DMS53 treated with DMSO at 0.1 percent for 48 hours (cell line): ENCODE data around the gene JPH4.
A peak's percentile ranks its signal among the peaks of the same experiment; 100 is the strongest.

Experiments used
- DNase-seq: peaks from one replicate; lab custom pipeline; 2025; ENCODE audit not compliant: unreplicated experiment; lab: John Stamatoyannopoulos, UW

Gene JPH4

GRCh38 chr14:23565626-23566025 lies 13.0 kb downstream of the JPH4 start:
- no peak for DNase-seq

GRCh38 chr14:23564876-23565275 lies 13.7 kb downstream of the JPH4 start:
- no peak for DNase-seq

- no peak for DNase-seq
Measured at GRCh38 chr14:23564181-23564812, 14.3 kb downstream of the JPH4 start.

- no peak for DNase-seq
Measured at GRCh38 chr14:23563473-23564180, 15.0 kb downstream of the JPH4 start.

- DNase-seq: no peak
Measured at GRCh38 chr14:23562822-23563472, 15.6 kb downstream of the JPH4 start.

GRCh38 chr14:23561873-23562821 lies 16.4 kb downstream of the JPH4 start:
- no peak for DNase-seq

- DNase-seq: no peak
Measured at GRCh38 chr14:23561259-23561658, 17.3 kb downstream of the JPH4 start.

- DNase-seq: no peak
Measured at GRCh38 chr14:23559926-23560520, 18.6 kb downstream of the JPH4 start.

- DNase-seq: no peak
Measured at GRCh38 chr14:23559010-23559925, 19.3 kb downstream of the JPH4 start.

- no peak for DNase-seq
Measured at GRCh38 chr14:23558346-23559009, 20.1 kb downstream of the JPH4 start.

GRCh38 chr14:23557946-23558345 lies 20.6 kb downstream of the JPH4 start:
- DNase-seq: no peak

- no peak for DNase-seq
Measured at GRCh38 chr14:23557521-23557920, 21.1 kb downstream of the JPH4 start.

- no peak for DNase-seq
Measured at GRCh38 chr14:23556700-23557440, 21.7 kb downstream of the JPH4 start.

- DNase-seq: peak; percentile 60
Measured at GRCh38 chr14:23555882-23556699, 22.5 kb downstream of the JPH4 start, which contains the start of gene THTPA. THTPA (plus strand) TSS chr14:23556271; CDS start chr14:23556758, 487 bp downstream.

GRCh38 chr14:23555533-23555881 lies 23.1 kb downstream of the JPH4 start:
- DNase-seq: no peak

GRCh38 chr14:23551266-23552028 lies 27.1 kb downstream of the JPH4 start, which contains the start of gene ZFHX2:
ZFHX2 (minus strand) TSS chr14:23551765; CDS start chr14:23535325, 16,440 bp downstream.
- peak; percentile 31 for DNase-seq

GRCh38 chr14:23550812-23551265 lies 27.8 kb downstream of the JPH4 start:
- DNase-seq: no peak
